Measurements from ENCODE around the gene PACRG.

The PACRG gene

GRCh38 chr6:163327165-163327880, 599.5 kb downstream of the PACRG start:
- no peak for DNase-seq (ENCODE audit: low read depth in 2 of 2, low spot score in 1 of 2)

GRCh38 chr6:163327921-163328320, 600.1 kb downstream of the PACRG start:
- DNase-seq (ENCODE audit: low read depth in 2 of 2, low spot score in 1 of 2), result no peak

GRCh38 chr6:163328411-163328810, 600.6 kb downstream of the PACRG start:
- no peak for DNase-seq (ENCODE audit: low read depth in 2 of 2, low spot score in 1 of 2)

- DNase-seq (ENCODE audit: low read depth in 2 of 2, low spot score in 1 of 2), result no peak
Observed at GRCh38 chr6:163329991-163330390, 602.2 kb downstream of the PACRG start.

GRCh38 chr6:163331245-163331644, 603.5 kb downstream of the PACRG start:
- no peak for DNase-seq (ENCODE audit: low read depth in 2 of 2, low spot score in 1 of 2)

GRCh38 chr6:163332575-163332974, 604.8 kb downstream of the PACRG start:
- DNase-seq (ENCODE audit: low read depth in 2 of 2, low spot score in 1 of 2), result no peak

GRCh38 chr6:163333038-163333437, 605.3 kb downstream of the PACRG start:
- no peak for DNase-seq (ENCODE audit: low read depth in 2 of 2, low spot score in 1 of 2)

- DNase-seq (ENCODE audit: low read depth in 2 of 2, low spot score in 1 of 2), result no peak
Observed at GRCh38 chr6:163333701-163334663, 606.2 kb downstream of the PACRG start.

GRCh38 chr6:163335056-163335455, 607.3 kb downstream of the PACRG start:
- DNase-seq (ENCODE audit: low read depth in 2 of 2, low spot score in 1 of 2), result no peak

GRCh38 chr6:163335671-163336545, 608.1 kb downstream of the PACRG start:
- no peak for DNase-seq (ENCODE audit: low read depth in 2 of 2, low spot score in 1 of 2)

- DNase-seq (ENCODE audit: low read depth in 2 of 2, low spot score in 1 of 2), result no peak
Observed at GRCh38 chr6:163336961-163337360, 609.2 kb downstream of the PACRG start.

GRCh38 chr6:163337958-163338357, 610.2 kb downstream of the PACRG start:
- DNase-seq (ENCODE audit: low read depth in 2 of 2, low spot score in 1 of 2), result no peak

GRCh38 chr6:163338671-163339405, 611.1 kb downstream of the PACRG start:
- no peak for DNase-seq (ENCODE audit: low read depth in 2 of 2, low spot score in 1 of 2)

GRCh38 chr6:163339466-163339865, 611.7 kb downstream of the PACRG start:
- no peak for DNase-seq (ENCODE audit: low read depth in 2 of 2, low spot score in 1 of 2)

GRCh38 chr6:163340201-163340887, 612.6 kb downstream of the PACRG start:
- DNase-seq (ENCODE audit: low read depth in 2 of 2, low spot score in 1 of 2), result no peak

GRCh38 chr6:163341224-163342061, 613.7 kb downstream of the PACRG start:
- no peak for DNase-seq (ENCODE audit: low read depth in 2 of 2, low spot score in 1 of 2)

- no peak for DNase-seq (ENCODE audit: low read depth in 2 of 2, low spot score in 1 of 2)
Observed at GRCh38 chr6:163342571-163343539, 615.1 kb downstream of the PACRG start.

- no peak for DNase-seq (ENCODE audit: low read depth in 2 of 2, low spot score in 1 of 2)
Observed at GRCh38 chr6:163343609-163344008, 615.8 kb downstream of the PACRG start.

Measured in stimulated activated CD8-positive, alpha-beta memory T cell treated with anti-CD3 and anti-CD28 coated beads, Interleukin-4, amount 100 ng/mL, for 1 hour (primary cell).